Panc1 (cell line): ENCODE measurements around the gene MBNL2.

ENCODE experiments used
- POLR2AphosphoS5 ChIP-seq: IDR thresholded peaks from 2 replicates; pipeline ENCODE4 v1.6.1; 2012; ENCODE audit warnings: mild to moderate bottlenecking, low read depth, low read length, moderate library complexity
- REST ChIP-seq, 2 experiments: IDR thresholded peaks; 2 replicates each; pipeline ENCODE4 v1.6.1; 2011 to 2012; ENCODE audit warnings: low read depth in 2 of 2, control low read depth in 1 of 2, low read length in 1 of 2, mild to moderate bottlenecking in 1 of 2, moderate library complexity in 1 of 2; ENCODE audit not compliant: insufficient read depth in 1 of 2
- TF ChIP-seq, protein P1 (sequence below): fragments of 450-650 bp; IDR thresholded peaks from 2 replicates; pipeline ENCODE4 v1.5.1; 2017; ENCODE audit warnings: mild to moderate bottlenecking

GRCh38 chr13:97263160-97263559, 41.0 kb downstream of the MBNL2 start:
- TF ChIP-seq POLR2AphosphoS5 = no peak
- TF ChIP-seq, protein P1, sequence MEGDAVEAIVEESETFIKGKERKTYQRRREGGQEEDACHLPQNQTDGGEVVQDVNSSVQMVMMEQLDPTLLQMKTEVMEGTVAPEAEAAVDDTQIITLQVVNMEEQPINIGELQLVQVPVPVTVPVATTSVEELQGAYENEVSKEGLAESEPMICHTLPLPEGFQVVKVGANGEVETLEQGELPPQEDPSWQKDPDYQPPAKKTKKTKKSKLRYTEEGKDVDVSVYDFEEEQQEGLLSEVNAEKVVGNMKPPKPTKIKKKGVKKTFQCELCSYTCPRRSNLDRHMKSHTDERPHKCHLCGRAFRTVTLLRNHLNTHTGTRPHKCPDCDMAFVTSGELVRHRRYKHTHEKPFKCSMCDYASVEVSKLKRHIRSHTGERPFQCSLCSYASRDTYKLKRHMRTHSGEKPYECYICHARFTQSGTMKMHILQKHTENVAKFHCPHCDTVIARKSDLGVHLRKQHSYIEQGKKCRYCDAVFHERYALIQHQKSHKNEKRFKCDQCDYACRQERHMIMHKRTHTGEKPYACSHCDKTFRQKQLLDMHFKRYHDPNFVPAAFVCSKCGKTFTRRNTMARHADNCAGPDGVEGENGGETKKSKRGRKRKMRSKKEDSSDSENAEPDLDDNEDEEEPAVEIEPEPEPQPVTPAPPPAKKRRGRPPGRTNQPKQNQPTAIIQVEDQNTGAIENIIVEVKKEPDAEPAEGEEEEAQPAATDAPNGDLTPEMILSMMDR = no peak
- TF ChIP-seq REST (IDR thresholded peaks at IDR 0.05; ENCODE audit: insufficient read depth in 1 of 2, low read depth in 2 of 2, low read length in 1 of 2) = no peak
